GM19043 (cell line): ENCODE data around the gene SNRNP27.

ENCODE experiments used
- ATAC-seq: cut with Tn5 transposase; IDR thresholded peaks from one replicate; pipeline ENCODE4 v1.9.1; 2021; ENCODE audit warnings: low read depth; ENCODE audit not compliant: unreplicated experiment

The SNRNP27 gene

DNA sequence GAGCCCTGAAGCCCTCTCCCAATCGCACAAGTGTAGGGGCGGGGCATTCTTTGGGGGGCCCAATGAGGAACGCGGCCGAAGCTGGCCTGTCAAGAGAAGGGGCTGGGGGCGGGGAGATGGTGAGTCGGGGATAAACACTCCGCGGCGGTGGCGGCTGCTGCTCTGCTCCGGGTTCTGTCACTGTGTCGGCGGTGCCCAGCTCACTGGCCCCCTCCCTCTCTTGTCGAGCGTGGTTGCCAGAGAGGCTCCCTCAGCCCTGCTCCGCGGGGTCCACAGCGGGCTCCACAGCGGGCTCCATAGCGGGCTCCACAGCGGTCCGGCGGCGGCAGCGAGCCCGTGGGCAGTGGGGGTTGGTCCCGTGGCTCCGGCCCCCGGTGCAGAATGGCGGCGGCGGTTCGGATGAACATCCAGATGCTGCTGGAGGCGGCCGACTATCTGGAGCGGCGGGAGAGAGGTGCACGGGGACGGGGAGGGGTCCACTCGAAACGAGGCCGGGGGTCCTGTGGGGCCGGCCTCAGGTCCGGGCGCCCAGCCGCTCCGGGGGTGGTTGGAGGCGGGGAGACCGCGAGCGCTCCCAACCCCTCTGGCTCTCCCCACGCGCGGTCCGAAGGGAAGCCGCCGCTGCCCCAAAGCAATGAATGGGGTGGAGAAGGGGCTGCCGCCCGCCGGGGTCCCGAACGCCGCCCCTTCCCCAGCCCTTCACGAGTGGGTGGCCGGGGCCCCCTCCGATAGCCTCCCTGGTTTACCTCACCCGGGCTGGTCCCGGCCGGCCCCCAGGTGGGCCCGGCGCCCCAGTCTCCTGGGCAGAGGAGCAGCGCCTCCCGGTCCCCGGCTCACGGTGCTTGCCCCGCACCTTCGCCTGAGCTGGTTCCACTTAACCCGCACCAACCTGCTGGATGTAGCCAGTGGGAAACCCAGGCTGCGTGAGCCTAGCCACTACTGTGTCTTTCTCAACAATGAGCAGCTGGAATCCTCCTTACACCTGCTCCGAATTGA lies 21.5 kb downstream of the SNRNP27 start, which contains the start of gene MXD1:
Gene MXD1 (plus strand): TSS at position 160 of the 996 bp plus-strand sequence. CDS start 222 bp downstream, at position 382.
- no peak for ATAC-seq

DNA sequence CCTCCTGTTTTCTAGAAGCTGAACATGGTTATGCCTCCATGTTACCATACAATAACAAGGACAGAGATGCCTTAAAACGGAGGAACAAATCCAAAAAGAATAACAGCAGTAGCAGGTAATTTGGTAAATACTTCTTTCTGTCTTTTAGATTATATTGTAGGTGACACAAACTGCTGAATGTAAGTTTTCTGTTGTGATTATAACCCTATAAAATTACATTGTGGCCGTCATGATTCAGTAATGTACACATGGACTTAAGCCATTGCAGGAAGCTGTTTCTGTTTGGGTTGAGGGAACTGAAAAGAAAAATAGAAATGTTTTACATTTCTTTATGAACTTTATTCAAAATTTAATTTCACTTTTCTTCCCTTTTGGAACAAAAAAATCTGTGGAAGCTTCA lies 22.4 kb downstream of the SNRNP27 start:
- no peak for ATAC-seq

DNA sequence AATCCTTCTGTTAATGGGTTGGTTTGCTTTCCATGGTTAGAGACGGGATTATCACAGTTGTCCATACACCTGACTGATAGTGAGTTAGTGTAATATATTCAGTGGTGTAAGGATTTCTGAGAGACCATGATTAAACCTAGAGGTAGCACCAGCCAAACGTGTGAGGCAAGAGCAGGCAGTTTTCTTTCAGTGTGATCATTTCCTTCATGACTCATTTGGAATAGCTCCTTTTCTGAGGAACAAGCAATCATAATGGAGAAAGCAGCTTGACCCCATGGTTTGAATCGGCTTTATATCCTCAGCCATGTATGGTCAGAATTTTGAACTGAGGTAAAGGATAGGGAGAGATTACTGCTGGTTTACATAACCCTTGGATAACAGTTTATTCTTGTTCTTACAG lies 24.1 kb downstream of the SNRNP27 start:
- ATAC-seq: no peak

DNA sequence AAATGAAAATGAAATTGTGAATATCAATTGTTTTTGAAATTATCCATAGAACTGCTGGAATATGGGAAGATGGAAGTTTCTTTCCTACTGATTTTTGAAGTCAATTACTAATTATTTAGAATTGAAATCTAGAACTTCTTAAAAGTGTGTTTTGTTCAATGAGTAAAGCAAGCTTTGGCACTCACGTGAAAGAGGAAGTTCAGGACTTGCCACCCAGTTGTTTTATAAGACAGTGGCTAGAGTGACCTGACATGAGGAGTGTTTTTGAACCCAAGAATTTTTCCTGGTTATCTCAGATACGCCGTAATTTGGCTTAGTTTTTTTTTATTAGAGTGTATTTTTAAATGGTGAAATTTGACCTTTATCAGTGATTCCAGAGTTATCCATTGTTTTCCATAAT lies 24.6 kb downstream of the SNRNP27 start:
- ATAC-seq: no peak

- ATAC-seq: no peak
Measured at GRCh38 chr2:69923116-69923515, 29.4 kb downstream of the SNRNP27 start.

GRCh38 chr2:69926849-69927515 lies 33.2 kb downstream of the SNRNP27 start:
- no peak for ATAC-seq

DNA sequence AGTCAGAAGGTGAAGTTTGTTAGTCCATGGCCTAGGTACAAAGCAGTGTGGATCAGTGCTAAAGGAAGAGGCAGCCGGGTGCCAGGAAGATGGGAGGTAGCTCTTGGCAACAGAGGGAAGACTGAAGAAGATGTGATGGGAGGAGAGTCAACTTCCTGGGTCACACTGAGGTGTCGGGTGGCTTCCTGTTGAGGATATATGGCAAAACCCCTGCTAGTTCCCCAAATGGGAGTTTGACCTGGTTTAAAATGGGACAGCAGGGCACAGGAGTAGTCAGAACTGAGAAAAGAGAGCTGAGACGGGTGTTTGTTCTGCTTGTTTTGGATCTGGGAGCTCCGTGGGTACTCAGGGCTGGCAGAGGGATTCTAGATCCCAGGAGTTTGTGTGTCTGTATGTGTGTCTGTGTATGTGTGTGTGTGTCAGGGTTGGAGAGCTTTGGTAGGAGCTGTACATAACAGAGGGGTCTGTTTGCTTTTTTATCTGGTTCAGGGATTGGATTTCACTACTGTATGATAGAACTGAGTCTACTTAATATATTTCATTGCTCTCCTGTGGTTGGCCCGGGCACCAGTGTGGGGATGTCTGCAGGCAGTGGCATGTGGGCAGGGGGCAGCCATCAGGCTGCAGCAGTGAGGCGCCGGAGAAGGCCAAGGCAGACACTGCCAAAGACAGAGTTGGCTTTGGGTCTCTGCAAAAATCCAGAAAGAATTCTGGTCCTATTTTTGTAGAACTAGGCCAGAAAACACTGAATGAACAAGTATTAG lies 38.3 kb downstream of the SNRNP27 start:
- no peak for ATAC-seq

GRCh38 chr2:69932596-69932922 lies 38.8 kb downstream of the SNRNP27 start:
- ATAC-seq: no peak

- no peak for ATAC-seq
Measured at GRCh38 chr2:69933254-69933828, 39.6 kb downstream of the SNRNP27 start.

DNA sequence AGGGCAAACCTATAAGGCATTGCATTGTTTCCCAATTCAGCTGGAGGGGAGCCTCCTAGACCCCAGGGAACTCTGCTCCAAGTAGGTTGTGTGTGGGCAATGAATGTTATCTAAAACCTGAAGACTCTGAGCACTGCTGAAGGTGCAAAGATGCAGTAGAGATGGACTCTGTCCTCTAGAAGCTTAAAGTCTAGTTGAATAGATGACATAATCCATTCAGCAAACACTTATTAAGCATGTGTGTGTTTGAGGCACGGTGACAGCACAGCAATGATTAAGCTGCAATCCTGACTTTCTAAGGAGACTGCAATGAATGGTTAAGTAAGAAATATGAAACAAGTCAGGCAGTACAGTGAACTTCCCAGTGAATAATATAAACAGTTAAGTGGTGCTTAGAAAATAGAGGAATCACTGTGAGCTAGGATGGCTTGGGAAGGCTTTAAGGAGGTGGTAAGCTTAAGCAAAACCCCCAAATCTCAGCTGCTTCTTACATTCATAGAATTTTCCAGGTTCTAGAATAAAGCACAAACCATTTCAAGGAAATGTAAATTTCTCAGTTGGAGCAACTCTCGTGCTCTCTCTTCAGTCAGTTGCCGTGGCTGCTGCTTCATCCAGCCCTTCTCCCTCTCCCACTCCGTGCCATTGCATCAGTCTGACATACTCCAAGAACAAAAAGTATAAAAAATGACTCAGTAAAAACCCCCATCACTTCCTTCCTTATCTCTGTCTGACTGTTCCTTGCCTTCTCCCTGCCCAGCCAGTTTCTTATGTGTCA lies 40.3 kb downstream of the SNRNP27 start:
- no peak for ATAC-seq

DNA sequence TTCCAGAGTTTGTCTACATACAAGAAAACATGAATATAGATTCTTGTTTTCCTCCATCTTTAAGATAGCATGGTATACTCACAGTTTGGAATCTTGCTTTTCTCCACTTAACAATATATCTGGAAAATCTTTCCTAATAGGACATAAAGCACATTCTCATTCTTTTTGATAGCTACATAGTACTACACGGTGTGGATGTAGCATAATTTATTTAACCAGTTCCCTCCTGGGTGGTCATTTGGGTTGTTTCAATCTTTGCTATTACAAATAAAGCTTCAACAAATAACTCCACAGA lies 40.8 kb downstream of the SNRNP27 start:
- no peak for ATAC-seq

GRCh38 chr2:69935011-69935410 lies 41.3 kb downstream of the SNRNP27 start:
- no peak for ATAC-seq

DNA sequence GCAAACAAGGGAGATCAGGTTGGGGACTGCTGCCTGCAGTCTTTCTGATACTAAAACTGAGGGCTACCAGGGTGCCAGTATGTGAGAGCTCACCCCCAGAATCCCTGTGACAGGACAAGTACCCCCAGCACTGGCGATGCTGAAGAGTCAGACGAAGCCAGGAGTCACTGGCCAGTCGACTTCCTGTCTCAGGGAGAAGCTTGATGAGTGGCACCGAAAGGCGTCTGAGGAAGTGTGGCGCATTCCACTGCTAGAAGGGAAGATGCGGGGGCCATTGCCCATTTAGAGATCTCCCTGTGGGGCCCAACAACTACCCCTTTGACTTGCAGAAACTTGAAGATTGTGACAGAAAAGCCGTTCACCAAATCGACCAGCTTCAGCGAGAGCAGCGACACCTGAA lies 43.1 kb downstream of the SNRNP27 start:
- ATAC-seq: no peak

- no peak for ATAC-seq
Measured at GRCh38 chr2:69937968-69938367, 44.2 kb downstream of the SNRNP27 start.

- ATAC-seq: no peak
Measured at GRCh38 chr2:69939722-69940121, 46.0 kb downstream of the SNRNP27 start.

- no peak for ATAC-seq
Measured at GRCh38 chr2:69940691-69941090, 46.9 kb downstream of the SNRNP27 start.

DNA sequence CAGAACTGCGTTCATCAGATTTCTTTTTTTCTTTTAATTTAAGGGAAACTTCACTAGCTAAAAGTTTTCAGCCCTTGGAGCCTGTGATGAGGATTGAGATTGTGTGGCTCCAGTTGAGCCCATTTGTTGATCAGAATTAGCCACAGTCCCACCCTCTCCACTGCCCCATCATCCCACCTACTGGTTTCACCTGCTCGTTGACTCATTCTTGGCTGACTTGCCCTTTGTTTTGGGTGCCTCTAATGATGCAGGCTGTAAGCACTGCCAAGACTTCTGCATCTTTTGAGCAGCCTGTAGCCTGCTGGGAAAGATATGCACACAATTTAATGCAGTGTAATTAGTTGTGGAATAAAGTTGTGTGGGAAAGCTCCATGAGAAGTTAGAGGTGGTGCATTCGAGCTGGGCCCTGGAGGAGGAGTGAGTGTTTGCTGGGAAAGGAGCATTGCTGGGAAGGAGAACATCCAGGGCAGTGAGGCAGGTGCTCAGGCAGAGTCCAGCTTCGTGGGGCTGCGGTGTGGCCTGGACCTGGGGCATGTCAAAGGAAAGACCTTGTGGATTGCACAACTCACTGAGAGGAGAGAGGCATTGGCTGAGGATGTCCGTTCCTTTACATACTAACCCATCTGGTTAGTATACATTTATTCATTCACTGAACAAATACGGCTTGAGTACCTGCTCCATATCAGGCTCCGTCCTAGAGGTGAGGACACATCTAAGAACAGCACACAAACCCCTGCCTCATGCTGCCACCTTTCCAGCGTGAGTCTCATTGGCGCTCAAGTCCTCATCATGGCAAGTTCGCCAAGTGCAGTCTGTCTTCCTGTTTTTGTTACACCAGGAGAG lies 49.5 kb downstream of the SNRNP27 start:
- ATAC-seq: no peak

DNA sequence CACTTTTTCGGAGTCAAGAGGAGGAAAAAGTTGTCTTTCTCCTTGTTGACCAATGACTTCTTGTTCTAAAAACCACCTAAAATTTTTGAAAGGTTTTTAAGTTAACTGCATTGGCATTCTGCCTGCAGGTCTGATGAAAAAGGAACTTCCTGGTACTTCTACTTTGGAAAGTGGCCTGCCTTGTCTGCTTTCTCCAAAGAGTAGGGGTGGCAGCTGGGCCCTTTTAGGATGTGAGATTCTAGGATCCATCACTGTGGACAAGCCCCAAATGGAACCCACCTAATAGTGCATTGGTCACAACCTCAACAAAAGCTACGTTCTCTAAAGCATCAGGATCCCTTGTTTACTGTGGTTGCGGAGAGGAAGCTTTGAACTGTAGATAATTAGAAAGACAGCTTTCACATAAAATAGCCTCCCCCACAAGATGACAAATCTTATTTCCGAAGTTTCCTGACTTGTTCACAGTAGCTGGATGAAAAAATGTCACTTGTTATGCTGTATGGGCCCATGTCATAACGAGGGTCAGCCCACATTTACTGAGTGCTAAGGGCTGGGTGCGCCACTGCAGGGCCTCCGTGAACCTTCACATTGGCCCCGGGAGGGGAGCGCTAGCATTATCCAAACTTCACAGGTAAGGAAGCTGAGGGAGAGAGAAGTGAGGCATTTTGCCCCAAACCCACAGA lies 50.2 kb downstream of the SNRNP27 start:
- ATAC-seq: no peak

- ATAC-seq: no peak
Measured at GRCh38 chr2:69944756-69945155, 51.0 kb downstream of the SNRNP27 start.
